GM08714 (cell line): ENCODE results near the gene LRRC47.
"Not testable (repeated sequence)": the region's sequence is repeated elsewhere in the genome, so short reads cannot be mapped to it uniquely, and the experiment has no call there.

Experiments used
- H3K4me3 ChIP-seq: fragments of 200-500 bp; sonication (Bioruptor generic); 2 replicates; pipeline ENCODE4 v1.5.1; 2014; ENCODE audit warnings: mild to moderate bottlenecking, low read length, inconsistent platforms
- ZNF274 ChIP-seq: IDR thresholded peaks from 2 replicates; pipeline ENCODE4 v1.6.1; 2012; ENCODE audit warnings: mild to moderate bottlenecking, low read depth, low read length

The LRRC47 gene

DNA sequence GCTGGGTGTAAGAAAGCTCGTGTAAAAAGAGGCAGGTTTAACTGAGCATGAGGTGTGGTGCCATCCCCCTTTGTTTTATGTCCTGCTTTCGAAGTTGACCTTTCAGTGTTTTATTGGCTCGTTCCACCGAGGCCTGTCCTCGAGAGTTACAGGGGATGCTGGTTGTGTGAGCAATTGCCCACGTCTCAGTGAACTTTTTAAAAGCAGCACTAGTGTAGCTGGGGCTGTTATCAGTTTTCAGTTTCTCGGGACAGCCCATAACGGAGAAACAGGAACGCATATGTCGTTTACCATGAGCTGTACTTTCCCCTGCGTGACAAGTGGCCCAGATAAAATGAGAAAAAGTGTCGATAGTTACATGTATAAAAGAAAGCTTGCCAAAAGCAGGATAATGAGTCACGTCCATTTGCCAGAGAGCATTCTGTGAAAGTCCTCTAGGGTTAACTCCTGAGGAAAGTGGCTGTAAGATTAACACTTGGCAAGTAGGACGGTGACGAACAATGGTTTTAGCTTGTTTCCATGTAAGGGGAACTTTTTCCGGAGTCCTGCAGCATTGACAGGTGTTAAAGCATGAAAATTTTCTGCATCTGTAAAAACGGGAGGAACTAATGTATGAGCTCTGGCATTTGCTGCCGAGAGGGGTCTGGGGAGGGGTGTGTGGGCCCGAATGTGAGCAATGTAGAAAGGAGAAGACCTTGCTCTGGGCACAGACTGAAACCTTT is 7.8 kb upstream of the LRRC47 start:
- H3K4me3 ChIP-seq = no peak overlapping the region
- no peak for TF ChIP-seq ZNF274

DNA sequence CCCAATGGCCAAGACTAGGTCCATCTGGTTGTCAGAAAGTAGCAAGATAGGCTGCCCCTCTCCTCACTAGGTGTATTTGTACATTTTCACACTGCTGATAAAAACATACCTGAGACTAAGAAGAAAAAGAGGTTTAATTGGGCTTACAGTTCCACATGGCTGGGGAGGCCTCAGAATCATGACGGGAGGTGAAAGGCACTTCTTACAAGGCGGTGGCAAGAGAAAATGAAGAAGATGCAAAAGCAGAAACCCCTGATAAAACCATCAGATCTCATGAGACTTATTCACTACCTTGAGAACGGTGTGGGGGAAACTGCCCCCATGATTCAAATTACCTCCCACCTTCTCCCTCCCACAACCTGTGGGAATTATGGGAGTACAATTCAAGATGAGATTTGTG is 4.5 kb upstream of the LRRC47 start:
- not testable (repeated sequence) for H3K4me3 ChIP-seq

DNA sequence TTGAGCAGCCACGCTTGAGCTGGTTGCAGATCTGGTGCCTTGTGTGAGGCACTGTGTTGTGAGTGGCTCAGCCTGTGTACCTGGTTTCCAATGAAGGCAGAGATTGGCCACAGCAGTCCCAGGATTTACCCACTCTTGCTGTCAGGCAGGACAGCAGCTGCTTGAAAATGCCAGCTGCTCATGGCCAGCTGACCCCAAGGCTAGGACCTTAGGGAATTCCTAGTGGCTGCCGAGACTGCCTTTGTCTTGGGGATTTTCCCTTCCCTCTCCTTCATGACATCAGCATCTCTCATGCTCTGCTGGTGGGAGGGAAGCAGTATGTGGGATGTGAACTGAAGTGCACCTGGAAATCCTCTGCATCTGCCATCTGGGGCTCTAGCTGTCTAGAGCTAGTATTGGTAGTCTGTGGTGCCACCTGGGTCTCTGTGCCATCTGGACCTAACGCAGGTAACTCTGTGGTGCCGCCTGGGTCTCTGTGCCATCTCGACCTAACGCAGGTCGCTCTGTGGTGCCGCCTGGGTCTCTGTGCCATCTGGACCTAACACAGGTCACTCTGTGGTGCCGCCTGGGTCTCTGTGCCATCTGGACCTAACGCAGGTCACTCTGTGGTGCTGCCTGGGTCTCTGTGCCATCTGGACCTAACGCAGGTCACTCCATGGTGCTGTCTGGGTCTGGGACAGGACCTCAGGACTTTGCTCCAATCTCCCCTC is 3.8 kb upstream of the LRRC47 start:
- H3K4me3 ChIP-seq = no peak overlapping the region
- no peak for TF ChIP-seq ZNF274

DNA sequence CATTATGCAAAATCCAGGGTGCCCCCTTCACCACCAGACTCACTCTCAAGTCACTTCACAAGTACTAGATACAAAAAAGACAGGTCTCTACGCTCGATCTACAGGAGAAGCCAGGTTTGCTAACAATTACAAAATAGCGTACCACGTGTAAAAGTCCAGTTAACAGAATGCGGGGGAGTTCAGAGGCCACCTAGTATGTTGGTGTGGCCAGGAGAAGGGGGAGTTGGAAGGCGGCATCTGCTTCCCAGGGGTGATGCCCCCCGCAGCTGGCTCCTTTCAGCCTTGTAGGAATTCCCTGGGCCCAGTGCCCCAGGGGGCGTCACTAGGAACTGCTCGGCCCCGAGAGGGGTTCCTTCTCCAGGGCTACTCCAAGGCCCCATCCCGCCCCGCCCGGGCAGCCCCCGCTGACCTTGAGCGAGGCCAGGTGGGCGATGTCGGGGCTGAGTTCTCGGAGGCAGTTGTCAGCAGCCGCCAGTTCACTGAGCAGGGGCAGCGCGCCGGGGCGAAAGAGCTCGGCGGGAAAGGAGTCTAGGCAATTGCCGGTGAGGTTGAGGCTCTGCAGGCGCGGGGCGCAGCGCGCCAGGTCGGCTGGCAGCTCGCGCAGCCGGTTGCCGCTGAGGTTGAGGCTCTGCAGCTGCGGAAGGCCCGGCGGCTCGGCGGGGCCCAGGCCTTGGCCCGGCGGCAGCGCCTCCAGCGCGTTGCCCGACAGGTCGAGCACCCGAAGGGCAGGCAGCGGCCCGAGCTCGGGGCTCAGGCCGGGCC is 664 bp downstream of the LRRC47 start:
- no peak for TF ChIP-seq ZNF274
- H3K4me3 ChIP-seq = peak overlapping the region; percentile 93

DNA sequence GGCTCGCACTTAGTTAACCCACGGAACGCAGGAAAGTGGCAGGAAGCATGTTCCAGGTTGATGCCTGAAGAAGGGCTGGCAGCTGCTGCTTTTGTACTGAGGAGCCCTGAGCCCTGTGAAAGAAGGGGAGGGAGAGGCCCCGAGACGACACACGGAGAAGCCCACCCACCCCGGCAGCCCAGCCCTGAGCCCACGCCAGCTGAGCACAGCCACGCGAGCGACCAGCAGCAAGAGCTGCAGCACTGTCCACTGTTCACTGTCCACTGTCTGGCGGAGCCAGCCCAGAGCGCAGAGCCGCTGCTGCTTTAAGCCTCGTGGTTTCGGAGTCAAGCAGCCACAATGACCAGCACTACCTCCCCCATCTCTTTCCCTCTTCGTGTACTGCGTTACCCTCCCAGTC is 5.3 kb downstream of the LRRC47 start:
- no peak overlapping the region for H3K4me3 ChIP-seq

DNA sequence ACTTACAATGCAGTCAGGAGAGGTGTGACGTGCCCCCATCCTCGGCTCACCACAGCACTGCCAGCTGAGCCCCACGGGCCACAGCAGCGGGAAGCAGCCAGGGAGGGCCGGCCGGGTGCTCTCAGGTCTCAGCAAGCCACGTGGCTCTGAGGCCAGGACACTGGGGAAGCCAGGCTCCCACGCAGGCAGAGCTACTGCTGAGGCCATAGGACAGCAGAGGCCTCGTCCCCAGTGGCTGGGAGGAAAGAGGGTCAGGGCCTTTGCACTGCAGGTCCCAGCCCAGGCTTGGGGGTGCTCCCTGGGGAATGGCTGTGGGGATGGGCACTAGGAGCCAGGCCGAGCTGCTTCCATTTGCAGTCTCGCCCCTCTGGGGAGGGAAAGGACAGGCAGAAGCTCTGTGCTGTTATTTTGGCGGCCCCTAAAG is 5.8 kb downstream of the LRRC47 start:
- no peak overlapping the region for H3K4me3 ChIP-seq
- TF ChIP-seq ZNF274 = no peak

More for the DNA sequence above, 5.3 kb downstream of the LRRC47 start:
- TF ChIP-seq ZNF274 = no peak

DNA sequence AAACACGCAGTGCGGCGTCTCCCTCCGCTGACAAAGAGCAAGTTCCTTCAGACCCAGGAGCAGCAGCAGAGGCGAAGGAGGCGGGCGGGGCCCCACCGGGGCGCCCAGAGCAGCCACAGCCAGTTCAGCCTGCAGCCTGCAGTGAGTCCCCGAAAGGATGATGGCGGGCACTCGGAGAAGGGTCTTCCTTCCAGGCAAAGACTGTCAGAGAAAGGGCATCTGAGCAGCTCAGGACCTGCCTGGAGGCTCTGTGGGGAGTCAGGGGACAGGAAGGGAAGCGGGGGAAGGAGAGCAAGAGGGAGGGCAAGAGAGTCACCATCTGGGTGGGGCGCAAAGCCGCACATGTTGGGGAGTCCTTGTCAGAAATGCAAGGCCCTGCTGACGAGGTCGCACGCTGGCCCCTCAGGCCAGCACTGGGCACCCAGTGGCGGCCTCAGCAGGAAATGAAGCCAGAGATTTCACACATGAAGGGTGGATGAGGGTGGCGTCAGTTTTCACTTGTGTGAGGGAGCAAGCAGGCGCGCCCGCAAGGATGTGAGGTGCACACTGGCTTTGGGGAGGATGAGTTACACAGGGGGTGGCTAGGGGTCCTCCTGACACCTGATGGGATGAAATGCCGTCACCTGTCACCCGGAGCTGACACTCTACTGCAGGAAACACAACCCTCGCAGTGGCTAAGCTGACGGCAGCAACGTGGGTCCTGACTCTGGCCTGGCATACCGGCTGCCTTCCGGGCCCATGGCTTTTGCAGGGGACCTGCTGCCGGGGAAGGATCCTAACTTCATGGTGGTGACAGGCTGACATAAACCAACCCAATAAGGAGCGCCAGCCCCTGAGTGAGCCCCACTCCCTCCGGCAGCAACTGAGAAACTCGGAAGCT is 6.6 kb downstream of the LRRC47 start:
- H3K4me3 ChIP-seq = no peak overlapping the region
- no peak for TF ChIP-seq ZNF274

DNA sequence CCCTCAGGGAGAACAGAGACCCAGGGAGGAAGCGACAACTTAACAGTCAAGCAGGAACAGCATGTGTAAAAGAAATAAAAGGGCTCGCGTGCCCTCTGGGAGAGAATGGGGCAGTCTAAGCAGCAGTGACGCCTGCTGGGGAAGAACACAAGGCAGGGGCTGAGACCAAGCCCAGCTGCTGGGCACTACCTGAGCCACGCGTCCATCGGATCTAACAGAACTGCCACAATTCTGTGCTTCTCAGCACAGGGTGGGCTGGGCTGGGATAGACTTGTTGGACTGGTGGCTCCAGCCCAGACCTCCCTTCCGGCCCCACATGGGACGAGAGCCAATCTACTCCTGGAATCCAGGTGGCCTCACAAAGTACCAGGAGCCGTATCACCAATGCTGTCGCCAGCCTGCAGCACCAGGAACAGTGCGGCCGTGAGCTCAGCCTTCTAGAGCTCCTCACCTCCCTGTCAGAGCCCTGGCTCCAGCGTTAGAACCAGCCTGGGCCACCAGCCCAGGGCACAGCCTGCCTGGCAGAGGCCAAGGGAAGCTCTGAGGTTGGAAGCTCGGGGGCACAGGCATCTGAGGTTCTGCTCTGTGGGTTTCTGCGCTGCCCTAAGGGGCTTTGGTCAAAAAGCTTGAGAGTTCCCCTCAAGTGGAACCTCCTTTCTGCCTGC is 7.4 kb downstream of the LRRC47 start:
- TF ChIP-seq ZNF274 = no peak
- no peak overlapping the region for H3K4me3 ChIP-seq

DNA sequence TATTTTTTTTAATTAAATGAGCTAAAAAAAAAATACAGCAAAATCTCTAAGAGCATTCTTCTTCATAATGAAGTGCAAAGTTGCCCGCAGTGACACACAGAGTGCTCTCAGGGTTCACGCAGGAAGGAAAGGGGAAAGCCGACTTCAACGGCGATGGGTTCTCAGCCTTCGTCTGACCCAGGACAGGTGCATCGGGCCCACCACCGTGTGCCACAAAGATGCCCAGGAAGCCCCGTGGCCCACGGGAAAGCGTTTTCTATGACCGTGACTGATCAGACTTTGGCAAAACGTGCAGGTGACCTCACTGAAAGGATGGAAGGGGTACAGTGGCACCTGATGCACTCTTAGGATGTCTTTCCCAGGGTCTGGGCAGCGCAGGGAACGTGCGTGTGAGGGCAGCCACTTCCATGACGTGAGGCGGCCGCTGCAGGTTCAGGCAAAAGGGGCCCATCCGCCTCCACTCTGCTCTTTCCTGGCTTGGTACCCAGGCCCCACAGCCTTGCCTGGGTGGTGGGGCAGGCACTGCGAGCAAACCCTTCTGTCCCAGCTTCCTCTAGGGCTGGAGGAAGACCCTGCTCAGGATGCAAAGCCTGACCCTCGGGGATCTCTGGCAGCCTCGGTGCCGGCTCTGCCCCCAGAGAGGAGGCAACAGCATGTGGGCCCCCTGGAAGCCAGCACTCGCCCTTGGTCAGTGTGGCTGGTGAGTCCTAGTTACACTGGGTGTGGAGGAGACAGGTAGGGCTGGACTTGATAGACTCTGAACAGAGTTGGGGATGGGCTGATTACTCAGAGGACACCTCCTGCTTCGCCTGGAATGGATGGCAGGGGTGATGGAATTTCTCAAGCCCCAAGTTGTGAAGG is 8.3 kb downstream of the LRRC47 start:
- no peak for TF ChIP-seq ZNF274
- no peak overlapping the region for H3K4me3 ChIP-seq

DNA sequence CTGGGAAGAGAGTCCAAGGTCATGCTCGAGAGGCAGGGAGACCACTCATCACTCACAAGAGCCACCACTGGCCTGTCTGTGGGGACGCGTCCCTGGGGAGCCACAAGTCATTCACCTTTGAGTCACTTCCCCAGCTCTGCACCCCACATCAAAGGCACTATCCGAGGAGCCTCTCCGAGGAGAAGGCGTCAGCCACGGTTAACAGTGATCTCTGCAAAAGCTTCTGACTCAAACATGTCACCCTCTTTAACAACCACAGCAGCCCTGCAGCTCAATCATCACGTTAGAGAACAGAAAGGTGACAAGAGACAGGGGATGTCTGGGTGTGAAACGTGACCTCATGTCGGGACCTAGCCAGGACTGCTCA is 9.0 kb downstream of the LRRC47 start:
- H3K4me3 ChIP-seq = no peak overlapping the region
- no peak for TF ChIP-seq ZNF274

DNA sequence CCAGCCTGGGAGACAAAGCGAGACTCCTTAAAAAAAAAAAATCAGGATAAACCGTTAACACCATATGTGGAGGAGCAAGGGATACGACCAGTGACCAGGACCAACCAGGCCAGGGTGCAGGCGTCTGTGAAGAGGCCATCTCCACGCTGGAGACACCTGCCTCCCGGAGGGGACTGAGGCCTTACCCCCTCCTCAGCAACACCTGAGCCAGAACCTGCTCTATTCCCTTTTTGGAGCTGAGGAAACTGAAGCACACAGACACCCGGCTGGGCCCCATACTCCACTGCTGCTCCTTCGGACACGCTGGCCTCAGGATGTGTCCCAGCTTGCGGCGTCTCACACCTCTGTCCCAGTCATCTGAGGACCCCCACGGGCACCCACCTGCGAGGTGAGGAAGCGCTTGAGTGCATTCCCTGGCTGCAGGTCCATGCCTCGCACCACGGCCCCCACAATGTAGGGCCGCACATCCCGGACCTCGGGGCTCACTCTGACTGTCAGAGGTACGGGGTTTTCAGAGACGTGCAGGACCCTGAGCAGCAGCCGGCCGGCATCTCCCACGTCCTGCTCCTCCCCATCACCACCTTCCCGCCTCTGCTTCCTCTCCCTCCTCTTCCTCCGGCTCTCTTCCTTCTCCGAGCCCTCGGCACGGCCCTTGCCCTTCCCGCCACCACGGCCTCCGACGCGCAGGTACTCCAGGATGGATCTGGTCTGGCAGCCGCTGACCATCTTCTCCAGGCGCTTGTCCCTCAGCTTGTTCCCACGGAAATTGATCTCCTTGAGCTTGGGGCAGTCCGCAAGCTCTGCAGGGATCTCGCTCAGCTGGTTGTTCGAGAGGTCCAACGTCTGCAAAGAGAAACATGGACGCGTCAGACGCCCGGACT is 9.6 kb downstream of the LRRC47 start:
- no peak for TF ChIP-seq ZNF274
- no peak overlapping the region for H3K4me3 ChIP-seq
